Trophoblast cell (in vitro differentiated cells and primary cell): ENCODE results near the gene KPNA6.

ENCODE experiments used
- DNase-seq, 2 donors: peaks; one replicate each; pipeline ENCODE4 v3.0.0-alpha.2; 2016
- H2AFZ ChIP-seq: 2 replicates; pipeline ENCODE4 v1.6.1; 2013; ENCODE audit warnings: low read length, moderate library complexity, mild to moderate bottlenecking; ENCODE audit not compliant: insufficient read depth, poor library complexity
- H2AK5ac ChIP-seq: 2 replicates; pipeline ENCODE4 v1.6.1; 2013; ENCODE audit warnings: mild to moderate bottlenecking, low read length
- H2BK120ac ChIP-seq: 2 replicates; pipeline ENCODE4 v1.6.1; 2013; ENCODE audit warnings: low read length, mild to moderate bottlenecking, moderate library complexity; ENCODE audit not compliant: insufficient read depth, poor library complexity
- H2BK12ac ChIP-seq: 2 replicates; pipeline ENCODE4 v1.6.1; 2013; ENCODE audit warnings: mild to moderate bottlenecking, low read length, moderate library complexity
- H2BK5ac ChIP-seq: 2 replicates; pipeline ENCODE4 v1.6.1; 2013; ENCODE audit warnings: low read length, low read depth, moderate library complexity, mild to moderate bottlenecking; ENCODE audit not compliant: poor library complexity
- H3K14ac ChIP-seq: 2 replicates; pipeline ENCODE4 v1.6.1; 2013; ENCODE audit warnings: mild to moderate bottlenecking, low read length
- H3K18ac ChIP-seq: 2 replicates; pipeline ENCODE4 v1.6.1; 2013; ENCODE audit warnings: mild to moderate bottlenecking, low read length
- H3K23ac ChIP-seq: 2 replicates; pipeline ENCODE4 v1.6.1; 2013; ENCODE audit warnings: low read length
- H3K27ac ChIP-seq: 2 replicates; pipeline ENCODE4 v1.5.1; 2013; ENCODE audit warnings: low read depth, mild to moderate bottlenecking, inconsistent platforms, low read length, moderate library complexity
- H3K27me3 ChIP-seq: 2 replicates; pipeline ENCODE4 v1.6.1; 2013; ENCODE audit warnings: inconsistent platforms, mild to moderate bottlenecking, low read length, moderate library complexity; ENCODE audit not compliant: insufficient read depth
- H3K36me3 ChIP-seq, 2 experiments: 1 replicate in 1 of 2; 2 replicates in 1 of 2; pipeline ENCODE4 v1.6.1; 2013; ENCODE audit warnings: low read length in 2 of 2, mild to moderate bottlenecking in 2 of 2, moderate library complexity in 1 of 2; ENCODE audit not compliant: insufficient read depth in 2 of 2, control insufficient read depth in 1 of 2
- H3K4ac ChIP-seq: 2 replicates; pipeline ENCODE4 v1.6.1; 2013; ENCODE audit warnings: low read depth, mild to moderate bottlenecking, low read length, moderate library complexity
- H3K4me1 ChIP-seq, 2 experiments: 1 replicate in 1 of 2; 2 replicates in 1 of 2; pipeline ENCODE4 v1.6.1; 2013; ENCODE audit warnings: low read length in 2 of 2, mild to moderate bottlenecking in 2 of 2, moderate library complexity in 1 of 2; ENCODE audit not compliant: insufficient read depth in 2 of 2, control insufficient read depth in 1 of 2
- H3K4me2 ChIP-seq: 2 replicates; pipeline ENCODE4 v1.6.1; 2013; ENCODE audit warnings: inconsistent platforms, mild to moderate bottlenecking, low read length, moderate library complexity
- H3K4me3 ChIP-seq: 2 replicates; pipeline ENCODE4 v1.5.1; 2013; ENCODE audit warnings: mild to moderate bottlenecking, low read depth, low read length, inconsistent platforms
- H3K79me1 ChIP-seq: one replicate; pipeline ENCODE4 v1.6.1; 2013; ENCODE audit warnings: low read length
- H3K79me2 ChIP-seq: 2 replicates; pipeline ENCODE4 v1.6.1; 2013; ENCODE audit warnings: low read length, mild to moderate bottlenecking; ENCODE audit not compliant: control insufficient read depth, insufficient read depth, poor library complexity
- H3K9ac ChIP-seq: 2 replicates; pipeline ENCODE4 v1.6.1; 2013; ENCODE audit warnings: mild to moderate bottlenecking, low read length
- H3K9me3 ChIP-seq: 2 replicates; pipeline ENCODE4 v1.6.1; 2013; ENCODE audit warnings: low read depth, mild to moderate bottlenecking, control low read depth, inconsistent platforms, low read length; ENCODE audit not compliant: insufficient read depth
- H4K12ac ChIP-seq: 2 replicates; pipeline ENCODE4 v1.6.1; 2013; ENCODE audit warnings: low read depth, mild to moderate bottlenecking, low read length, moderate library complexity
- H4K8ac ChIP-seq: 2 replicates; pipeline ENCODE4 v1.6.1; 2013; ENCODE audit warnings: low read depth, mild to moderate bottlenecking, low read length, moderate library complexity
- H4K91ac ChIP-seq: one replicate; pipeline ENCODE4 v1.6.1; 2013; ENCODE audit warnings: low read depth, mild to moderate bottlenecking, low read length, moderate library complexity
- WGBS: extraction: QIAGEN DNeasy Blood & Tissue Kit; methylation state at CpG from one replicate; pipeline ENCODE4 v1.1.7; 2013; ENCODE audit warnings: missing lambda C conversion rate; ENCODE audit not compliant: insufficient read length, insufficient coverage; ENCODE audit errors: extremely low coverage; 5-methylcytosine and 5-hydroxymethylcytosine counted together

The KPNA6 gene

DNA sequence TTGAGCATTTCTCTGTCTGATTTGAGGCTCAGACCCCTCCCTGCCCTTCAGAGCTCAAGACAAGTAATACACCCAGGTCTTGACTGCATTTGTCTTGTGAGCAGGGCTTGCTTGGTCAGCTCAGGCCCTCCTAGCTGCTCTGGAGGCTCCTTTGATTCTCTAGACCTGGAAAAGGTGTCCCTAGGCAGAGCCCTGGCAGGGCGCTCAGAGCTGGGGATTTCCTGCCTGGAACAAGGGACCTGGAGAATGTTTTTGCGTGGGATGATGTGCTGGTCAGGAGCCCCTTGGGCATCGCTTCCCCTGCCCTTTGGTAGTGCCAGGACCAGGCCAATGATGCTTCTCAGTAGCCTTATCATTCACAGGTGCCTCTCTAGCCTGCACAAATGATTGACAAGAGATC is 87.7 kb downstream of the KPNA6 start:
- WGBS, result no CpG with 5 or more reads among the region's 3 CpGs
- H3K79me1 ChIP-seq, result peaks cover under 1% of the 10 kb centered on the region
- no peak overlapping the region for H3K14ac ChIP-seq
- H4K91ac ChIP-seq, result no peak overlapping the region
- DNase-seq, result no peak
- no peak overlapping the region for H2BK12ac ChIP-seq
- H3K4me2 ChIP-seq, result no peak overlapping the region
- H3K27ac ChIP-seq, result no peak overlapping the region
- no peak overlapping the region for H2AK5ac ChIP-seq
- no peak overlapping the region for H2AFZ ChIP-seq
- H3K9ac ChIP-seq, result no peak overlapping the region
- no peak overlapping the region for H4K8ac ChIP-seq
- peaks cover 62 to 72% of the 10 kb centered on the region in 2 experiments for H3K36me3 ChIP-seq
- no peaks in the 10 kb centered on the region for H3K9me3 ChIP-seq
- H3K4ac ChIP-seq, result no peak overlapping the region
- H3K4me3 ChIP-seq, result no peak overlapping the region
- H4K12ac ChIP-seq, result no peak overlapping the region
- no peak overlapping the region for H3K18ac ChIP-seq
- H2BK5ac ChIP-seq, result no peak overlapping the region
- H3K4me1 ChIP-seq, result no peaks in the 10 kb centered on the region
- H2BK120ac ChIP-seq, result no peak overlapping the region
- no peaks in the 10 kb centered on the region for H3K27me3 ChIP-seq
- H3K79me2 ChIP-seq, result no peaks in the 10 kb centered on the region
- no peak overlapping the region for H3K23ac ChIP-seq

DNA sequence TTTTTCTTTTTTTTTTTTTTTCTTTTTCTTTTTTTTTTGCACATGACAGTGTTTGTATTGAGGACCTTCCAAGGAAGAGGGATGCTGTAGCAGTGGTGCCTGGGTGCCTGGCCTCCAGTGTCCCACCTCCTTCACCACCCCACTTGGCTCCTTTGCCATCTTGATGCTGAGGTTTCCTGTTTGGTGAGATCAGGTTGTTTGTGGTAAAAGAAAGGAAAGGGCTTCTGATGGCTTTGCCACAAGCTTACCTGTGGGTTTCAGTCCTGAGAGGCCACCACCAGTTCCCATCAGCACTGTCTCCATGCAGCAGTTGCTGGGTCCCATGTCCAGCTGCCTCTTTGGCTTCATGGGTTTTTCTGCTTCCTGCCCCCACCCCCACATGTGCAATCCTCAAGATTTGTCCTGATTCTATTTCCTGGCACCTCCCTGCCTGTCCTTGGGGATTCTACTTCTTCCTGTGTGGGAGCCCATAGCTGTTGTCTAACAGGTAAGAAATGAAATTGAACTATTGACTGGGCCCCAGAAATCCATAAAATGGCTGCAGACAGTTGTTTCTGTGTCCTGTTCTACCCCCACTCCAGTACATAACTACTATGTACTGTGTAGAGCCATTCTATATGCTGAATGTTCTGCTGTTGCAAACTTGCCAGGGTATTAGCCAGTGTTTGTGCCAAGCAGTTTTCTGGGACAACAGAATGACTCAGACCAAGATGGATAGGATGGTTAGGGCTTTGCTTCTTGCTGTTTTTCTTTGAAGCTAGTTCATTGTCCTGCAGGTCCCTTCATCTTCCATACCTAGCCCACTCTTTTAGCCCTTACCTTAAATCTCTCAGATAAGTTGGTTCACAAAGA is 88.3 kb downstream of the KPNA6 start:
- Histone ChIP-seq H3K18ac (no peak overlapping the region), H3K4me1 (peaks cover 0 to 1% of the 10 kb centered on the region in 2 experiments), H3K36me3 (peaks cover 56 to 66% of the 10 kb centered on the region in 2 experiments), H4K91ac (no peak overlapping the region), H2AK5ac (no peak overlapping the region), H3K23ac (no peak overlapping the region), H3K27me3 (no peaks in the 10 kb centered on the region), H3K9me3 (no peaks in the 10 kb centered on the region), H2BK12ac (no peak overlapping the region), H4K12ac (no peak overlapping the region), H2BK5ac (no peak overlapping the region), H3K4me3 (no peak overlapping the region), H3K14ac (no peak overlapping the region), H4K8ac (no peak overlapping the region), H3K4ac (no peak overlapping the region), H3K79me1 (peaks cover 5% of the 10 kb centered on the region), H3K4me2 (no peak overlapping the region), H2BK120ac (no peak overlapping the region), H2AFZ (no peak overlapping the region), H3K9ac (no peak overlapping the region), H3K79me2 (no peaks in the 10 kb centered on the region), H3K27ac (no peak overlapping the region)
- DNase-seq, result no peak

DNA sequence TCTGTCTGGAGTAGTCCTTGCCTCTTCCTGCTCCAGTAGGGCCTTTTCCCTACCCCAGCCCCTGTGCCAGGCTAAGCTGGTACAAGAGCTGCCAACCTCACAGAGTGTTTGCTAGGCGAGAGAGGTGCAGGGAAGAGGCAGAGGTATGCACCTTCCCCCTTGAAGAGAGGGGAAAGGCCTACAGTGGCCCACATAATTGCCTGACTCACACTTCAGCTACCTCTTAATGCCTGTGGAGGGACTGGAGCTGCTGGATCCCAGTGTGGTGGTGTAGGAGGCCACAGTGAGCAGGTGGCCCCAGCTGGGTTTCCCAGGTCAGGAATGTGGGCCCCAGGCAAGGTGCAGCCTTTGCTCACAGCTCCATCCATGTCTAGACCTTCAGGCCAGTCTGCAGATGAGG is 89.2 kb downstream of the KPNA6 start:
- Histone ChIP-seq H3K79me1 (peaks cover 9% of the 10 kb centered on the region), H3K4me2 (no peak overlapping the region), H3K4me3 (no peak overlapping the region), H2AK5ac (no peak overlapping the region), H3K9ac (no peak overlapping the region), H2AFZ (no peak overlapping the region), H3K79me2 (no peaks in the 10 kb centered on the region), H3K18ac (no peak overlapping the region), H4K12ac (no peak overlapping the region), H3K4me1 (peaks cover 6% of the 10 kb centered on the region in 2 experiments), H3K4ac (no peak overlapping the region), H3K27me3 (no peaks in the 10 kb centered on the region), H3K9me3 (no peaks in the 10 kb centered on the region), H4K91ac (no peak overlapping the region), H2BK12ac (no peak overlapping the region), H3K36me3 (peaks cover 47 to 57% of the 10 kb centered on the region in 2 experiments), H3K27ac (no peak overlapping the region), H2BK5ac (no peak overlapping the region), H4K8ac (no peak overlapping the region), H2BK120ac (no peak overlapping the region), H3K23ac (no peak overlapping the region), H3K14ac (no peak overlapping the region)
- DNase-seq, result no peak
- no CpG with 5 or more reads among the region's 1 CpG for WGBS

DNA sequence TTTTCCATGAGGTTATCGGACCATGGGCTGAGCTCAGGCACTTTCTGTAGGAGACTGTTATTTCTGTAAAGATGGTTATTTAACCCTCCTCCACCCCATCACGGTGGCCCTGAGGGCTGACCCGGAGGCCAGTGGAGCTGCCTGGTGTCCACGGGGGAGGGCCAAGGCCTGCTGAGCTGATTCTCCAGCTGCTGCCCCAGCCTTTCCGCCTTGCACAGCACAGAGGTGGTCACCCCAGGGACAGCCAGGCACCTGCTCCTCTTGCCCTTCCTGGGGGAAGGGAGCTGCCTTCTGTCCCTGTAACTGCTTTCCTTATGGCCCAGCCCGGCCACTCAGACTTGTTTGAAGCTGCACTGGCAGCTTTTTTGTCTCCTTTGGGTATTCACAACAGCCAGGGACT is 90.0 kb downstream of the KPNA6 start:
- no peak overlapping the region for H4K12ac ChIP-seq
- H2BK12ac ChIP-seq, result no peak overlapping the region
- H3K36me3 ChIP-seq, result peaks cover 40 to 50% of the 10 kb centered on the region in 2 experiments
- H3K23ac ChIP-seq, result no peak overlapping the region
- H3K4ac ChIP-seq, result no peak overlapping the region
- peaks cover 9% of the 10 kb centered on the region for H3K79me1 ChIP-seq
- no peak overlapping the region for H3K4me3 ChIP-seq
- H2AK5ac ChIP-seq, result no peak overlapping the region
- H3K14ac ChIP-seq, result no peak overlapping the region
- no peak overlapping the region for H3K4me2 ChIP-seq
- WGBS, result no CpG with 5 or more reads among the region's 6 CpGs
- H4K8ac ChIP-seq, result no peak overlapping the region
- H3K79me2 ChIP-seq, result no peaks in the 10 kb centered on the region
- H2BK120ac ChIP-seq, result no peak overlapping the region
- no peak overlapping the region for H2AFZ ChIP-seq
- H4K91ac ChIP-seq, result no peak overlapping the region
- peaks cover 6% of the 10 kb centered on the region in 2 experiments for H3K4me1 ChIP-seq
- H2BK5ac ChIP-seq, result no peak overlapping the region
- no peak for DNase-seq
- no peak overlapping the region for H3K18ac ChIP-seq
- no peak overlapping the region for H3K27ac ChIP-seq
- H3K9ac ChIP-seq, result no peak overlapping the region
- H3K9me3 ChIP-seq, result no peaks in the 10 kb centered on the region
- no peaks in the 10 kb centered on the region for H3K27me3 ChIP-seq
